Measurements from ENCODE around the gene VMO1.
A peak's percentile ranks its signal among the peaks of the same experiment; 100 is the strongest.

VMO1 gene

GRCh38 chr17:4796552-4796920 lies 10.4 kb upstream of the VMO1 start:
- DNase-seq: no peak

- no peak for DNase-seq
Measured at GRCh38 chr17:4795168-4795567, 9.0 kb upstream of the VMO1 start.

DNA sequence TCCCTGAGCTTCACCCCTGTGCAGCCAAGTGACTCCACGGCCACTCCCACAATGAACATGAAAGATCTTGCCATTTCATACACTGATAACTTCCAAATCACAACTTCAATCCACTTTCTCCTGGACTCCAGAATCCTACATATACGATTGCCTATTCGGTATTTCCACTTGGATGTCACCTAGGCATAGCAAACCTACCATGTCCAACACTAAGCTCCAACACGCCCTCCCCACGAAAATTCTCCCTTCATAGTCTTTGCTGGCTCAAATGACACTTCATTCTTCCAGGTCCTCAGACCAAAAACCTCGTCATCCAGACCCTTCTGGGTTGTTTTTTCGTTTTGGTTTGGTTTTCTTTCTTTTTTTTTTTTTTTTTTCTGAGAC lies 4.5 kb upstream of the VMO1 start:
- DNase-seq: no peak

GRCh38 chr17:4789951-4790704 lies 4.0 kb upstream of the VMO1 start:
- DNase-seq: peak; percentile 79

DNA sequence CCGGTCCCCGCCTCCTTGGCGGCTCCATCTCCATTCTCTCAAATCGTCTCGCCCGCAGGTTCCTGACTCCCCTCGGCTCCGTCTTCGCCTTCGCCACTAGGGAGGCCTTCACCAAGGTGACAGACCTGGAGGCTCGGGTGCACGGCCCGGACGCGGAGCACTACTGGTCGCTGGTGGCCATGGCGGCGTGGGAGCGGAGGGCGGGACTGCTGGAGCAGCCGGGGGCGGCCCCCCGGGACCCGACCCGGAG lies 3.5 kb upstream of the VMO1 start:
- no peak for DNase-seq

DNA sequence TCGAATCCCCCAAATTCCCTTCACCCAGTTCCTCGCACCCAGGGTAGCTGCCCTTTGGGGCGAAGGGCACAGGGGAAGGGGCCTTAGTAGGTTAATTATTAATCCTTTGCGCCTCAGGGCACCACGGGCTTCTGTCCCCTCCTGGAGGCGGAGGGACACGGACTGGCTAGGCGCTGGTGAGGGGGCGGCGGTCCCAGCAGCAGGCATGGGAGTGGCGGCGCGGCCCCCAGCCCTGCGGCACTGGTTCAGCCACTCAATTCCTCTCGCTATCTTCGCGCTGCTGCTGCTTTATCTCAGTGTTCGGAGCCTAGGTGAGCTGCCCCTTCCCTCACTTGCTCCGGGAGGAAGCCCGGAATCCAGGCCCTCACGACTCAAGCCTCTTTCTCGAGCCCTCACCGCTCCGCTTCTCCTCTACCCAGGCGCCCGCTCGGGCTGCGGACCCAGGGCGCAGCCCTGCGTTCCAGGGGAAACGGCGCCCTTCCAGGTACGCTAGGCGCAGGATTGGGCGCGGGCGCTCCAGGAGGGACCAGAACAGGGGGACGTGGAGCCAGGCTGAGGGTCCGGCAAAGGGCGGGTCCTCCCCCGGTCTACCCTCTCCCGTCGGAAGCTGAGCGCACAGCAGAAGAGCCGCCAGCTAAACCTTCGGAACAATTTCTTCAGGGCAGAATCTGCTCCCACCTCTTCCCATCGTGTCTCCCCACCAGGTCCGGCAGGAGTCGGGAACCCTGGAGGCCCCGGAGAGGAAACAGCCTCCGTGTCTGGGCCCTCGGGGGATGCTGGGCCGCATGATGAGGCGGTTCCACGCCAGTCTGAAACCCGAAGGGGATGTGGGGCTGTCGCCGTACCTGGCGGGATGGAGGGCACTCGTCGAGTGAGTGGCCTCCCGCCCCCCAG lies 2.9 kb upstream of the VMO1 start, which contains the start of gene GLTPD2:
GLTPD2 (plus strand) TSS at position 158 of the 894 bp plus-strand sequence; CDS start at position 206, 48 bp downstream.
- peak; percentile 45 for DNase-seq

DNA sequence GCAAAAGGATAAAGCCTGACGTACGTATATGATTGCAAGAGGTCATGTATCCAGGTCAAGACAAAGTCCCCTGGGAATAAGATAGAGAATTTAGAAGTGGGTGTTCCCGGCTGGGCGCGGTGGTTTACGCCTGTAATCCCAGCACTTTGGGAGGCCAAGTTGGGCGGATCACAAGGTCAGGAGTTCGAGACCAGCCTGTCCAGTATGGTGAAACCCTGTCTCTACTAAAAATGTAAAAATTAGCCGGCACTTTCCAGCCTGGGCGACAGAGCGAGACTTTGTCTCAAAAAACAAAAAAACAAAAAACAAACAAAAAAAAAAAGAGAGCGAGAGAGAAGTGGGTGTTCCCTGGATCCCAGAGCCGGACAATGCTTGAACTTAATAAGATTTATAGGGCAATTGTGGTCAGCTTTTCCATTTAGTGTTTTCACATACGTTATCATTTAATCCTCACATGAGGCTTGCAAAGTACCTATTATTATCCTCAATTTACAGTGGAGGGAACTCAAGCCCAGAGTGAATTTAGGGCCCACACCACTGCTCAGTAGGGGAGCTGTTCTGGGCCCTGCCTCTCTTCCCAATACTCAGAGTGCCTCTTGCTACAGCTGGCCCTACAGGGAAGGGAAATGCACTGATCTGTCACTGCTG lies 2.1 kb upstream of the VMO1 start:
- DNase-seq: peak; percentile 20

GRCh38 chr17:4786516-4786915 lies 352 bp upstream of the VMO1 start:
- no peak for DNase-seq

- no peak for DNase-seq
Measured at GRCh38 chr17:4785311-4786105, 656 bp downstream of the VMO1 start.

DNA sequence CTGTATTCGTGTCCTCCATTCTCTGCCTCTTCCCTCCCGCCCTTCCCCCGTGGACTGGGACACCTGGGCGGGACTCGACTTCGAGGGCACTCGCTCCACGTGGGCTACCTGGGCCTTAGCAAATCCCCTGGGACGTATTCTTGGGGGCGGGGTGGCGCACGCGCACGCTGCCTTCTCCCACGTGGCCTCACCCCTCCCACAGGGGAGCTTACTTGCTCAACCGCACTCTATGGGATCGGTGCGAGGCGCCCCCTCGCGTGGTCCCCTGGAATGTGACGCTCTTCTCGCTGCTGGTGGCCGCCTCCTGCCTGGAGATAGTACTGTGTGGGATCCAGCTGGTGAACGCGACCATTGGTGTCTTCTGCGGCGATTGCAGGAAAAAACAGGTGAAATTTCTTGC lies 3.5 kb downstream of the VMO1 start:
- peak; percentile 25 for DNase-seq

DNA sequence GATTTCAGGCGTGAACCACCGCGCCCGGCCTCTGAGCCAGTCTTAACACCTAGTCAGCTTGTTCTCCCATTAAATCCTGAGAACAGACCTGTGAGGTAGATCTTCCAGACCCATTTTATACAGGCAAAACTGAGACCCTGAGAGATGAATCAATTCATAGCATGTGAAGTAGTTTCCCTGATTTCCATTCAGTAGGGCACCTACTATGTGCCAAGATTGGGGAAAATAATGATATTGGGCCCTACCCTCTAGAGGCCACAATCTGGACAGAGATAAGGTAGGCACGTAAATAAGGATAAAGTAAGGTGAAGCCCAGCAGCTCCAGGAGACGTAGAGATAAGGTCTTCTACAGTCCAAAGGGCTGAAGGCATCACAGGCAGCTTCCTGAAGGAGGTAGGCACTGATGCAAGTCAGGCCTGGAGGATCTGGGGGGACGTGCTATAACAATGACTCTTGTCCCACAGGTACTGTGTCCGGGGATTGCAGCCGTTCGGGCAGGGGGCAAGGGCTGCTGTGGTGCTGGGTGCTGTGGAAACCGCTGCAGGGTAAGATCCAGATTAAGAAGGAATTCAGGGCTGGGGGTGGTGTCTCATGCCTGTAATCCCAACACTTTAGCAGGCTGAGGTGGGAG lies 5.7 kb downstream of the VMO1 start:
- DNase-seq: no peak

- DNase-seq: peak; percentile 7
Measured at GRCh38 chr17:4777969-4778760, 8.0 kb downstream of the VMO1 start.

DNA sequence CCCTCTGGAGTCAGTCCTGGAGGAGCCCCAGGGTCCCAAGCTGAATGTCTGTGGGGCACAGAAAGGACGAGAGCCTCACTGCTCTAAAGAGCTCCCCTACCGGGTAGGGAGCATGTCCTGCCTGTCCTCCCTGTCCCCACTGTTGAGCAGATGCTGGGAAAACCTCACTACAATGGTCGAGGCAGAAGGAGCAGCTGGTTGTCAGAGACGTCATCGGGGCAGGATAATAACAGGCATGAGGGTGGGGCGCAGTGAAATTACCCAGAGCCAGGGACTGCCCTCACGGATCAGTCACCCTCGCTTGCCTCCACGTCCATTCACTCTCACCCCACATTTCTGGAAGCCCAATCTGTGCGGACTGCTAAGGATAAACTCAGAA lies 13.9 kb downstream of the VMO1 start:
- DNase-seq: peak; percentile 78

GRCh38 chr17:4771519-4772234 lies 14.5 kb downstream of the VMO1 start, which contains the start of gene TM4SF5:
TSS of gene TM4SF5 (plus strand) at chr17:4771886. CDS start at chr17:4771923, 37 bp downstream.
- DNase-seq: peak; percentile 89

DNA sequence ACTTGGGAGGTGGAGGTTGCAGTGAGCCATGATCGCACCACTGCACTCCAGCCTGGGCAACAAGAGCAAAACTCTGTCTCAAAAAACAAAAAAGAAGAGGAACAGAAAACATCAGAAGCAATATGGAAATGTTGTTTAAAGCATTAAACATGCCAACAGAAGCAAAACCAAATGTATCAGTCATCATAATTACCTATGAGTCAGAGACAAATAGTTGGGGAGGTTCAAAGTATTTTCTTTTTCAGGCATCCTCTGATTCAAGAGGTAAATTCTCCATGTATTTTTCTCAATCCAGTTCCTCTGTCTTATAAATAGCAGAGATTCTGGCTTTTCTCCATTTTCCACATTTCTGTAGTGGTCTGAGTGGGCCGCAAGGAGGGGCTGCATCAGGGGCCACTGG lies 16.5 kb downstream of the VMO1 start:
- no peak for DNase-seq

- no peak for DNase-seq
Measured at GRCh38 chr17:4768298-4768697, 17.9 kb downstream of the VMO1 start.

DNA sequence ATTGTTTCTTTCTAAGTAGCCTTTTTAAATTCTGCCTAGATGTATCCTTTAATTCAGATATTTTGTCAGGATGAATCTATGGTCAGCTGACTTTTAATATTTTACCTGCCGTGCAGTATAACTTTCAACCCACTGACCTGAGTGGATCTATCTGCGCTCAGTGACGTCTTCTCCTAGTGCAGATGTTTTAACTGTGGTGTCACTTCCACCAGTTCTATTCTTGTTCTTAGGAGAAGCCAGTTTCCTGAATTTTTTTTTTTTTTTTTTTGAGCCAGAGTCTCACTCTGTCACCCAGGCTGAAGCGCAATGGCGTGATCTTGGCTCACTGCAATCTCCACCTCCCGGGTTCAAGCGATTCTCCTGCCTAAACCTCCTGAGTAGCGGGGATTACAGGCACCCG lies 19.4 kb downstream of the VMO1 start:
- DNase-seq: no peak

DNA sequence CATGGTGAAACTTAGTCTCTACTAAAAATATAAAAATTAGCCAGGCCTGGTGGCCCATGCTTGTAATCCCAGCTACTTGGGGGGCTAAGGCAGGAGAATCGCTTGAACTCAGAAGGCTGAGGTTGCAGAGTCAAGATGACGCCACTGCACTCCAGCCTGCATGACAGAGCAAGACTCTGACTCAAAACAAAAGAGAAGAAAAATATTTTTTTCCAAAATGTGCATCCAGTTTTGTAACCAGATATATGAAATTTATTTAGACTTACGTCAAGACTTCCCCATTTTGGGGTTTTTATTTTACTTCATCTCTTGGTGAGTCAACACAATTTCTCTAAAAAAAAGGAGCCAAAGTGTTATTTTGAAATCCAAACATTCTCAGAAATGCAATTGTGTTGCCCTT lies 20.0 kb downstream of the VMO1 start:
- no peak for DNase-seq

GRCh38 chr17:4764595-4764994 lies 21.6 kb downstream of the VMO1 start:
- no peak for DNase-seq

DNA sequence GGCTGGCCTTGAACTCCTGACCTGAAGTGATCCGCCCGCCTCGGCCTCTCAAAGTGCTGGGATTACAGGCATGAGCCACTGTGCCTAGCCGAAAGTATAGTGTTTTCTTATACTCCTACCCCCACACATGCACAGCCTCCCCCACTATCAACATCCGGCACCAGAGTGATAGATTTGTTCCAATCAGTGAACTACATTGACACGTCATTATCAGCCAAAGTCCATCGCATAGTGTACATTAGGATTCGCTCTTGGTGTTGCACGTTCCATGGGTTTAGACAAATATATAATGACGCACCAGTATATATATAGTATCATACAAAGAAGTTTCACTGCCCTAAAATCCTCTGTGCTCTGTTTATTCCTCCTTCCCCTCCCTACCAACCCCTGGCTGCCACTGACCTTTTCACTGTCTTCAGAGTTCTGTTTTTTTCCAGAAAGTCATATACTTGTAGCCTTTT lies 26.4 kb downstream of the VMO1 start:
- DNase-seq: no peak

- no peak for DNase-seq
Measured at GRCh38 chr17:4753392-4753791, 32.8 kb downstream of the VMO1 start.
